ENCODE results near the gene COX4I2.

The COX4I2 gene

GRCh38 chr20:31679357-31680285, 41.9 kb downstream of the COX4I2 start:
- no peak for TF ChIP-seq CTCF (IDR thresholded peaks at IDR 0.05; ENCODE audit: insufficient read depth, missing control alignments)
- DNase-seq (ENCODE audit: insufficient read length, low spot score) (no peak), FAIRE-seq (no peak)

- DNase-seq (ENCODE audit: insufficient read length, low spot score): no peak
- no peak for FAIRE-seq
- TF ChIP-seq CTCF (IDR thresholded peaks at IDR 0.05; ENCODE audit: insufficient read depth, missing control alignments): no peak
Observed at GRCh38 chr20:31680286-31681127, 42.8 kb downstream of the COX4I2 start.

GRCh38 chr20:31681128-31681727, 43.5 kb downstream of the COX4I2 start:
- no peak for TF ChIP-seq CTCF (IDR thresholded peaks at IDR 0.05; ENCODE audit: insufficient read depth, missing control alignments)
- DNase-seq (ENCODE audit: insufficient read length, low spot score) (no peak), FAIRE-seq (no peak)

GRCh38 chr20:31681769-31682168, 44.1 kb downstream of the COX4I2 start:
- no peak for TF ChIP-seq CTCF (IDR thresholded peaks at IDR 0.05; ENCODE audit: insufficient read depth, missing control alignments)
- no peak for DNase-seq (ENCODE audit: insufficient read length, low spot score)
- no peak for FAIRE-seq

- no peak for TF ChIP-seq CTCF (IDR thresholded peaks at IDR 0.05; ENCODE audit: insufficient read depth, missing control alignments)
- DNase-seq (ENCODE audit: insufficient read length, low spot score) (no peak), FAIRE-seq (no peak)
Observed at GRCh38 chr20:31682352-31682751, 44.6 kb downstream of the COX4I2 start.

- TF ChIP-seq CTCF (IDR thresholded peaks at IDR 0.05; ENCODE audit: insufficient read depth, missing control alignments): no peak
- no peak for FAIRE-seq
Observed at GRCh38 chr20:31682927-31683326, 45.2 kb downstream of the COX4I2 start.

More at GRCh38 chr20:31682927-31683326, 45.2 kb downstream of the COX4I2 start:
- no peak for DNase-seq (ENCODE audit: insufficient read length, low spot score)
